GM12878 (cell line): ENCODE measurements around the gene SPRYD7.

Experiments
- CHD2 ChIP-seq: IDR thresholded peaks from 2 replicates; pipeline ENCODE4 v1.6.1; 2011; ENCODE audit warnings: low read depth, low read length, improper control_type of control experiment, borderline replicate concordance
- EZH2 ChIP-seq: IDR thresholded peaks from 2 replicates; pipeline ENCODE4 v1.6.1; 2012; ENCODE audit warnings: low read depth, mild to moderate bottlenecking, control low read depth, inconsistent platforms, low read length, borderline replicate concordance; ENCODE audit not compliant: control insufficient read depth
- POLR2AphosphoS5 ChIP-seq: IDR thresholded peaks from 2 replicates; pipeline ENCODE4 v1.6.1; 2011; ENCODE audit warnings: mild to moderate bottlenecking, low read length, inconsistent platforms
- SMC3 ChIP-seq: IDR thresholded peaks from 2 replicates; pipeline ENCODE4 v1.6.1; 2011; ENCODE audit warnings: low read length, improper control_type of control experiment, borderline replicate concordance
- TAF1 ChIP-seq: IDR thresholded peaks from 2 replicates; pipeline ENCODE4 v1.6.1; 2011; ENCODE audit warnings: mild to moderate bottlenecking, low read depth, low read length, borderline replicate concordance
- TF ChIP-seq, protein P1 (sequence below): IDR thresholded peaks from 2 replicates; pipeline ENCODE4 v1.6.1; 2012; ENCODE audit warnings: low read depth, low read length, improper control_type of control experiment
- TF ChIP-seq, protein P2 (sequence below), 3 experiments: IDR thresholded peaks in 2 of 3; conservative IDR thresholded peaks in 1 of 3; 2 replicates each; pipeline ENCODE4 v1.5.1; 2011; ENCODE audit warnings: low read depth in 3 of 3, low read length in 3 of 3, mild to moderate bottlenecking in 3 of 3, control low read depth in 2 of 3, moderate library complexity in 2 of 3, inconsistent platforms in 1 of 3, mixed read lengths in 1 of 3; ENCODE audit not compliant: control insufficient read depth in 2 of 3, insufficient read depth in 1 of 3; ENCODE audit errors: extremely low read depth in 1 of 3

DNA sequence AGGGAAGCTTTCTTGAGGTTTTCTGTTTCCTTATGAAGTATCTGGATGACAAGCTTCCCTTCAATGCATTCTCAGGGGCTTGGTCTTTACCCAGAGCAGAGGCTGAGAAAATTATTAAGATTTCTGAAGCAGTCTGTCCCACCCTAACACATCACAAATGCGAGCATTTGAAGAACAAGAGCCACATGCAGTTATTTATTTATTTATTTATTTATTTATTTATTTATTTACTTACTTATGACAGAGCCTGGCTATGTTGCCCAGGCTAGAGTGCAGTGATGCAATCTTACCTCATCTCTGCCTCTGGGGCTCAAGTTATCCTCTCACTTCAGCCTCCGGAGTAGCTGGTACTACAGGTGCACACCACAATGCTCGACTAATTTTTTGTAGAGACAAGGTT, 38.4 kb downstream of the SPRYD7 start:
- TF ChIP-seq TAF1 (no peak), EZH2 (no peak), CHD2 (no peak), POLR2AphosphoS5 (no peak), SMC3 (no peak)
- TF ChIP-seq, protein P1, sequence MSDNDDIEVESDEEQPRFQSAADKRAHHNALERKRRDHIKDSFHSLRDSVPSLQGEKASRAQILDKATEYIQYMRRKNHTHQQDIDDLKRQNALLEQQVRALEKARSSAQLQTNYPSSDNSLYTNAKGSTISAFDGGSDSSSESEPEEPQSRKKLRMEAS: no peak
- TF ChIP-seq, protein P2, sequence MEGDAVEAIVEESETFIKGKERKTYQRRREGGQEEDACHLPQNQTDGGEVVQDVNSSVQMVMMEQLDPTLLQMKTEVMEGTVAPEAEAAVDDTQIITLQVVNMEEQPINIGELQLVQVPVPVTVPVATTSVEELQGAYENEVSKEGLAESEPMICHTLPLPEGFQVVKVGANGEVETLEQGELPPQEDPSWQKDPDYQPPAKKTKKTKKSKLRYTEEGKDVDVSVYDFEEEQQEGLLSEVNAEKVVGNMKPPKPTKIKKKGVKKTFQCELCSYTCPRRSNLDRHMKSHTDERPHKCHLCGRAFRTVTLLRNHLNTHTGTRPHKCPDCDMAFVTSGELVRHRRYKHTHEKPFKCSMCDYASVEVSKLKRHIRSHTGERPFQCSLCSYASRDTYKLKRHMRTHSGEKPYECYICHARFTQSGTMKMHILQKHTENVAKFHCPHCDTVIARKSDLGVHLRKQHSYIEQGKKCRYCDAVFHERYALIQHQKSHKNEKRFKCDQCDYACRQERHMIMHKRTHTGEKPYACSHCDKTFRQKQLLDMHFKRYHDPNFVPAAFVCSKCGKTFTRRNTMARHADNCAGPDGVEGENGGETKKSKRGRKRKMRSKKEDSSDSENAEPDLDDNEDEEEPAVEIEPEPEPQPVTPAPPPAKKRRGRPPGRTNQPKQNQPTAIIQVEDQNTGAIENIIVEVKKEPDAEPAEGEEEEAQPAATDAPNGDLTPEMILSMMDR (IDR thresholded peaks at IDR 0.05 in 2 of 3, conservative IDR thresholded peaks at IDR 0.05 in 1 of 3; ENCODE audit: control insufficient read depth in 2 of 3, extremely low read depth in 1 of 3, insufficient read depth in 1 of 3, low read depth in 3 of 3, low read length in 3 of 3): no peak
